Brain microvascular endothelial cell (primary cell): ENCODE measurements around the gene ZNF880.
A peak's percentile ranks its signal among the peaks of the same experiment; 100 is the strongest.
"Not testable (repeated sequence)": the region's sequence is repeated elsewhere in the genome, so short reads cannot be mapped to it uniquely, and the experiment has no call there.

ENCODE experiments used
- DNase-seq: peaks from one replicate; pipeline ENCODE4 v3.0.0-alpha.2; 2020
- H3K27ac ChIP-seq: fragments of 250-450 bp; sonication (Bioruptor Pico); 2 replicates; pipeline ENCODE4 v1.5.1; 2020; ENCODE audit warnings: mild to moderate bottlenecking, moderate library complexity
- H3K27me3 ChIP-seq: fragments of 250-450 bp; sonication (Bioruptor Pico); replicated peaks from 2 replicates; pipeline ENCODE4 v1.5.1; 2020; ENCODE audit warnings: mild to moderate bottlenecking
- H3K36me3 ChIP-seq: fragments of 250-450 bp; sonication (Bioruptor Pico); replicated peaks from 2 replicates; pipeline ENCODE4 v1.5.1; 2020; ENCODE audit warnings: mild to moderate bottlenecking
- H3K4me3 ChIP-seq: 2 replicates; pipeline ENCODE4 v1.5.1; 2011; ENCODE audit warnings: low read depth, mild to moderate bottlenecking, control low read depth, low read length, moderate library complexity
- CTCF ChIP-seq: IDR thresholded peaks from 2 replicates; pipeline ENCODE4 v1.5.1; 2011; ENCODE audit warnings: low read depth, mild to moderate bottlenecking, moderate library complexity, low read length, control low read depth, inconsistent platforms; ENCODE audit errors: missing control alignments
- in situ Hi-C: cut with HindIII; loops from 2 replicates; pipeline ENCODE4 v1.10.0; 2017; ENCODE audit warnings: low sequenced_read_pairs, low pct_ligation_motif_present

Gene ZNF880

GRCh38 chr19:52336791-52337381 lies 32.8 kb upstream of the ZNF880 start:
- peak overlapping the region; percentile 82 for H3K4me3 ChIP-seq
- TF ChIP-seq CTCF = no peak
- in situ Hi-C loops = no loop called here
- H3K36me3 ChIP-seq = no peaks in the 10 kb centered on the region
- peak overlapping the region; percentile 70 for H3K27ac ChIP-seq
- no peaks in the 10 kb centered on the region for H3K27me3 ChIP-seq
- DNase-seq = no peak

GRCh38 chr19:52339022-52339421 lies 30.7 kb upstream of the ZNF880 start:
- H3K27ac ChIP-seq, H3K27me3 ChIP-seq, H3K4me3 ChIP-seq, DNase-seq, H3K36me3 ChIP-seq, in situ Hi-C loops: not testable (repeated sequence)

DNA sequence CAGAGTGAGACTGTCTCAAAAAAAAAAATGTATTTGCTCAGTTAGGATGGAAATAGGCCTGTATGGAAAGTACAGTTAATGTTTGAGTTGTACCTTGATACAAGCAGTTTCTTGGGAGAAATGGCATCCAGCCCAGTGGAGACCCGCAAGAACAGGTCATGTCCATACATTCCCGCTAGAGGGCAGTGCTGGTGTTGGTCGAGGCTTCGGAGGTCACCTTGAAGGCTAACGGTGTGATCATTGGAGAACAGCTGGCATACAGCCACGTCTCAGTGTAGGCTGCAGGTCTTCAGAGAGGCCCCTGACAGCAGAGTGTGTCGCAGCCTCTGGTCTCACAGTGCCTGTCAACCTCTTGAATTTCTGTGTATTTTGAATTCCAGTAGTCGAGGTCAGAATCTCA lies 26.2 kb upstream of the ZNF880 start:
- peak; percentile 2 for DNase-seq

DNA sequence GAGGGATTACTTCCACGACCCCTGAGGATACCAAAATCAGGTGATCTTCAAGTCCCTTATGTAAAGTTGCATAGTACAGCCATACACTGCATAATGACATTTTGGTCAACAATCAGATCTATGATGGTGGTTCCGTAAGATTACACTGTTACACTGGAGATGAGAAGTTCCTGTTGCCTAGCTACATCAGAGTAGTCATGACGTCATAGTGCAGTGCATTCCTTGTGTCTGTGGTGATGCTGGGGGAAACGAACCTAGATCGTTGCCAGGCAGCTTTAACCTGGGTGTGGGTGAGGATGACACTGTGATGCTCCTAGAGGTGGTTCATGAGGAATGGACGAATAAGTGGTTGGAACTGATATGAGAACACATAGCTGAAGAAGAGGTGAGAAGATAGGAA lies 24.6 kb upstream of the ZNF880 start:
- TF ChIP-seq CTCF = no peak
- DNase-seq = no peak
- no peaks in the 10 kb centered on the region for H3K27me3 ChIP-seq
- H3K4me3 ChIP-seq = no peak overlapping the region
- in situ Hi-C loops = no loop called here
- no peak overlapping the region for H3K27ac ChIP-seq
- no peaks in the 10 kb centered on the region for H3K36me3 ChIP-seq

More for the DNA sequence above, 26.2 kb upstream of the ZNF880 start:
- H3K36me3 ChIP-seq = no peaks in the 10 kb centered on the region
- H3K27me3 ChIP-seq = no peaks in the 10 kb centered on the region
- in situ Hi-C loops = no loop called here
- TF ChIP-seq CTCF = peak; percentile 56
- H3K4me3 ChIP-seq = no peak overlapping the region
- H3K27ac ChIP-seq = no peak overlapping the region

- in situ Hi-C loops = no loop called here
- TF ChIP-seq CTCF = peak; percentile 6
- H3K27ac ChIP-seq = no peak overlapping the region
- H3K27me3 ChIP-seq = no peaks in the 10 kb centered on the region
- no peaks in the 10 kb centered on the region for H3K36me3 ChIP-seq
- H3K4me3 ChIP-seq = no peak overlapping the region
- DNase-seq = no peak
Measured at GRCh38 chr19:52351512-52351911, 18.2 kb upstream of the ZNF880 start.

GRCh38 chr19:52366414-52366824 lies 3.3 kb upstream of the ZNF880 start:
- no peaks in the 10 kb centered on the region for H3K36me3 ChIP-seq
- DNase-seq = no peak
- TF ChIP-seq CTCF = no peak
- in situ Hi-C loops = no loop called here
- H3K27ac ChIP-seq = no peak overlapping the region
- no peak overlapping the region for H3K4me3 ChIP-seq
- H3K27me3 ChIP-seq = no peaks in the 10 kb centered on the region
